ENCODE results near the gene SCRG1.

Gene SCRG1

DNA sequence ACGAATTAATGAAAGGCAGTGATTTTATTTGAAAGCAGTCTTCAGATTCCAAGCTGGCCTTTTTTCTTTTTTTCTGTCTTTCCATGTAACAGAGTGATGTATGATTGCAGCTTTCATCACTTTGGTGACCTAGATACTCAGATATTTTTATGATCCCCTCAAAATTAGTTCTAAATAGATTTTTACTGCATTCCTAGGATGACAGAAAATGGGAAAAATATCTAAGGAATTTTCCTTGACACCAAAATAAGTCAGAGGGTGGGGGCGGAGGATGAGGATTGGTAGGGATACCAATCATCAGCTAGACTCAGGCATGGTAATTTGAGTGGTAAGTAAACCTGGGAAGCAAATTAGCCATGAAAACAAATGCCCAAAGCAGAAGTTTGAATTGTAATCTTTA lies 52.8 kb downstream of the SCRG1 start:
- H3K9me3 ChIP-seq: no peaks in the 10 kb centered on the region
- intact Hi-C loops (cut with DNase I; ENCODE audit: low total_unique reads): no loop called here
- no peaks in the 10 kb centered on the region for H3K36me3 ChIP-seq
- DNase-seq: no peak
- no peak overlapping the region for H3K27ac ChIP-seq
- no peak overlapping the region for H3K4me3 ChIP-seq
- H3K4me1 ChIP-seq: peaks cover 0 to 19% (median 2%) of the 10 kb centered on the region in 4 donors
- H3K27me3 ChIP-seq: no peaks in the 10 kb centered on the region
- TF ChIP-seq, protein P1, sequence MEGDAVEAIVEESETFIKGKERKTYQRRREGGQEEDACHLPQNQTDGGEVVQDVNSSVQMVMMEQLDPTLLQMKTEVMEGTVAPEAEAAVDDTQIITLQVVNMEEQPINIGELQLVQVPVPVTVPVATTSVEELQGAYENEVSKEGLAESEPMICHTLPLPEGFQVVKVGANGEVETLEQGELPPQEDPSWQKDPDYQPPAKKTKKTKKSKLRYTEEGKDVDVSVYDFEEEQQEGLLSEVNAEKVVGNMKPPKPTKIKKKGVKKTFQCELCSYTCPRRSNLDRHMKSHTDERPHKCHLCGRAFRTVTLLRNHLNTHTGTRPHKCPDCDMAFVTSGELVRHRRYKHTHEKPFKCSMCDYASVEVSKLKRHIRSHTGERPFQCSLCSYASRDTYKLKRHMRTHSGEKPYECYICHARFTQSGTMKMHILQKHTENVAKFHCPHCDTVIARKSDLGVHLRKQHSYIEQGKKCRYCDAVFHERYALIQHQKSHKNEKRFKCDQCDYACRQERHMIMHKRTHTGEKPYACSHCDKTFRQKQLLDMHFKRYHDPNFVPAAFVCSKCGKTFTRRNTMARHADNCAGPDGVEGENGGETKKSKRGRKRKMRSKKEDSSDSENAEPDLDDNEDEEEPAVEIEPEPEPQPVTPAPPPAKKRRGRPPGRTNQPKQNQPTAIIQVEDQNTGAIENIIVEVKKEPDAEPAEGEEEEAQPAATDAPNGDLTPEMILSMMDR (IDR thresholded peaks at IDR 0.05): no peak

GRCh38 chr4:173345648-173346047 lies 53.3 kb downstream of the SCRG1 start:
- no peaks in the 10 kb centered on the region for H3K27me3 ChIP-seq
- intact Hi-C loops (cut with DNase I; ENCODE audit: low total_unique reads): no loop called here
- no peak overlapping the region for H3K27ac ChIP-seq
- no peak for DNase-seq
- peaks cover 0 to 19% (median 2%) of the 10 kb centered on the region in 4 donors for H3K4me1 ChIP-seq
- H3K9me3 ChIP-seq: no peaks in the 10 kb centered on the region
- no peaks in the 10 kb centered on the region for H3K36me3 ChIP-seq
- no peak overlapping the region for H3K4me3 ChIP-seq
- TF ChIP-seq, protein P1 (IDR thresholded peaks at IDR 0.05): no peak

- Histone ChIP-seq H3K27me3 (no peaks in the 10 kb centered on the region), H3K4me1 (peaks cover 0 to 19% (median 2%) of the 10 kb centered on the region in 4 donors), H3K9me3 (no peaks in the 10 kb centered on the region), H3K4me3 (no peak overlapping the region), H3K27ac (no peak overlapping the region), H3K36me3 (no peaks in the 10 kb centered on the region)
- no peak for DNase-seq
- intact Hi-C loops (cut with DNase I; ENCODE audit: low total_unique reads): no loop called here
- TF ChIP-seq, protein P1 (IDR thresholded peaks at IDR 0.05): no peak
Observed at GRCh38 chr4:173343832-173344397, 55.0 kb downstream of the SCRG1 start.

DNA sequence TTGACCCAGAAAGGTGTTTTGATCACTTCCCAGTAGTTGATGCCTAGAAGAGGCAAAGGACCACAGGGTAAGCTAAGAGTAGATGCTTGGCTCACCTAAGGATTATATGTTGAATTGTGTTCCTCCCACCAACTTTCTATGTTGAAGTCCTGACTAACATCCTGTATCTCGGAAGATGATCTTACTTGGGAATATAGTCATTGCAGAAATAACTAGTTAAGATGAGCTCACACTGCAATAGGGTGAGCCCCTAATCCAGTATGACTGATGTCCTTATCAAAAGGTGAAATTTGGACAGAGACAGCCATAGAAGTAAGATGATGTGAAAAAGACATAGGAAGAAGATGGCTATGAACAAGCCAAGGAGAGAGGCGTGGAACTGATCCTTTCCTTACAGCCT lies 61.5 kb downstream of the SCRG1 start:
- no peaks in the 10 kb centered on the region for H3K27me3 ChIP-seq
- no peaks in the 10 kb centered on the region for H3K36me3 ChIP-seq
- H3K9me3 ChIP-seq: no peaks in the 10 kb centered on the region
- DNase-seq: no peak
- no peak overlapping the region for H3K27ac ChIP-seq
- no peak overlapping the region for H3K4me3 ChIP-seq
- H3K4me1 ChIP-seq: peaks cover 0 to 8% (median 3%) of the 10 kb centered on the region in 4 donors
- intact Hi-C loops (cut with DNase I; ENCODE audit: low total_unique reads): loop anchor here (10.0 kb wide), 1 partner anchor 167 kb away; no protein-coding TSS in a partner anchor
- TF ChIP-seq, protein P1 (IDR thresholded peaks at IDR 0.05): no peak

GRCh38 chr4:173334891-173335752 lies 63.8 kb downstream of the SCRG1 start:
- Histone ChIP-seq H3K36me3 (peaks cover 13 to 18% (median 16%) of the 10 kb centered on the region in 3 donors), H3K4me3 (peak overlapping the region; percentile 92 to 98), H3K9me3 (no peaks in the 10 kb centered on the region), H3K27me3 (no peaks in the 10 kb centered on the region), H3K4me1 (peaks cover 0 to 30% (median 16%) of the 10 kb centered on the region in 4 donors), H3K27ac (peak overlapping the region; percentile 100)
- TF ChIP-seq, protein P1 (IDR thresholded peaks at IDR 0.05): no peak
- intact Hi-C loops (cut with DNase I; ENCODE audit: low total_unique reads): loop anchor here (2.0 to 10.0 kb wide), 2 partner anchors 36 to 170 kb away; partner anchors contain the start of gene SAP30
- peak; percentile 62 to 85 for DNase-seq
